ENCODE results near the gene PPWD1.
"Not testable (repeated sequence)": the region's sequence is repeated elsewhere in the genome, so short reads cannot be mapped to it uniquely, and the experiment has no call there.

The PPWD1 gene

DNA sequence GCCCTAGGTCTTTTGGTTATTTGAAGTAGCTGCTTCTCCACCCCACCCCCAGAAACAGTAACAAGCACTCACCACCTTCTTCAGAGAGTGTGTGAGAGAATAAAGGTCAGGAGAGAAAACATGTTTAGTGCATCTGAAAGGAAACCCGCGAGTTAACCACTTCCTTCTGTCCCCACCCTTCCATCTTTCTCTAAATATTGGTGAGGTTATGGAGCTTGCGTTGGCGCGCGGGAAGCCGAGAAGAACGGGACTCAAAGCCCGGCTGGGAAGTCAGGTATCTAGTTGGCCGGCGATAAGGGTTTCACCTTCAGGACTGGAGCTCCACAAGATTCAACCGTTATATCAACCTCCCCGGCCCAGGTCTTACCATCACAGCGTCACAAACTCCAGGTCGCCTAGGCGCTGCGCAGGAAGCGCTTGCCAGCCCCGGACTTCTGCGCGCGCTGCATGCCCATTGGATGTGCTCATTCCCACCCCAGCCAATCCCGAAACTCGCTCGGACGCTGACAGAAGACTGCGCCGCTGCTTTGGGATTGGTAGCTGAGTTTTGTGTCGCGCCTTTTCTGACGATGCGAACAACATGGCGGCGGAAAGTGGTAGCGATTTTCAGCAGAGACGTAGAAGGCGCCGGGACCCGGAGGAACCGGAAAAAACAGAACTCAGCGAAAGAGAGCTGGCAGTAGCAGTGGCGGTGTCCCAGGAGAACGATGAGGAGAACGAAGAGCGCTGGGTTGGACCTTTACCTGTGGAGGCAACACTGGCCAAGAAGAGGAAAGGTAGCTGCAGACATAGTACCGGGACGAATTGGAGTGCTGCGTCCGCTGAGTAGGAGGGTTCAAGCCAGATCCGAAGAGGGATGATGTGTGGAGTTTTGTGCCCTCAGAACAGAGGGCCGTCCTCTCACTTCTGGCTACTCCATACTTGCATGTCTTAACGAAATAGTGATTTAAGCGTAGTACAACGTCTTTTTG lies at the start of gene PPWD1, which contains the start of gene CENPK:
TSS of gene PPWD1 (plus strand) at position 566 of the 971 bp plus-strand sequence. CDS start at position 581, 15 bp downstream.
TSS of gene CENPK (minus strand) at position 438 of the 971 bp plus-strand sequence. CDS start 8,261 bp downstream, outside the sequence.
- peak; percentile 88 to 95 for DNase-seq

DNA sequence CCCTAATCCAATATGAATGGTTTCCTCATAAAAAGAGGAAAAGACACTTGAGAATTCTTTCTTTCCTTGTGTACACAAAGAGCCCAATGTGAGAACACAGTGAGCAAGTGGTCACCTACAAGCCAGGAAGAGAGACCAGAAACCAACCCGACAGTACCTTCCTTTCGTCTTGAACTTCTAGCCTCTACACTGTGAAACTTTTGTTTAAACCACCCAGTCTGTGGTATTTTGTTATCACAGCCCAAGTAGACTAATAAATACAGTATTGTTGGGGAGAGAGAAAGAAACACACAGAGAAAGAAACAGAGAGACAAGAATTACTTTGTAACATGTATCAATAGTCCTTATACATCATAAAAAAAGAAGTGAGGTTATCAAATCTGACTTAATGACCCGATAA lies 37.4 kb upstream of the PPWD1 start:
- DNase-seq, result no peak

DNA sequence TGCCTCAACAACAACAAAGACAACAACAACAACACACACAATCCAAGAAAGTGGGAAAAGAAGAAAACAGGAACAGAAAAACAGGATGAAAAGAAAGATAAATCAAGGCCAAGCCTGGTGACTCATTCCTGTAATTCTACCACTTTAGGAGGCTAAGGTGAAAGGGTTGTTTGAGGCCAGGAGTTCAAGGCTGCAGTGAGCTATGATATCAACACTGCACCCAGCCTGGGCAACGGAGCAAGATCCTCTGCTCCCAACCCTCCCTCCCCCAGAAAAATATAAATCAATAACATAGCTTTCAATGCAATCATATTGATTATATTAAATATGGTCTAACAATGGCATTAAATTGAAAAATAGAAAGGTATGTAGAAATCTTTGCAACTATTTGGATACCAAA lies 32.2 kb upstream of the PPWD1 start:
- no peak for DNase-seq

DNA sequence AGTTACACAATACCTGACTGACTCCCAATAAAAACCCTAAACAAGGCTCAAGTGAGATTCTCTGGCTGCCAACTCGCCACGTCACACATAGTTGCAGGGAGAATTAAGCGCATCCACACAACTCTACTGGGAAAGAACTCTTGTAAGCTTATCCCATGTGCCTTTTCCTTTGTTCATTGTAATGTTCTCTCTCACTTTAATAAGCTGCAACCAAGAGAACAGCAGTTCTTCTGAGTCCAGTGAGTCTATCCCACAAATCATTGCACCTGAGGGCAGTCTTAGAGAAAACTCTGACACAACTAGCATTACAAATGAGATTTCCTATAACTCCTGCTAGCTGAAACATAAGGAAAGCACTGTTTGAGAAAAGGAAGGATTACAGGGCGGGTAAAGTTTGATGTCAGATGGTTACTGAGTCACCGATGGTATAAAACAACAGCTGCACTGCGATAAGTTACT lies 27.5 kb upstream of the PPWD1 start:
- no peak for DNase-seq

DNA sequence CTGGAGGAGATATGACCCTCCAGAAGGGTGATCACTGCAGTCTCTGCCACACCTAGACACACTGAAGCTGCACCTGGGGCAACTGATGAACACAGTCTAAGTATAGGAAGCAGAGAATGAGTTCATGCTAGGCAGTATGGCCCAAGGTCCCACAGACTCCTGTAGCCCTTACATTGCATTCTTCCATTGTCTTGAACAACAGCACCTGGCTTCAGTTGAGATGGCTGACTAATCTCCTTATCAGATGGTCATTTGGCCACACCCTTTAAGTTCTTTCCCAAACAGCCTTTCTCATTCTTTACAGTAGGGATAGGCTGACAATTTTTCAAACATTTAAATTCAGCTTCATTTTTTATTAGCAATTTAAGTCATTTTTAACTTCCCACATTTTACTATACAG lies 23.3 kb upstream of the PPWD1 start:
- DNase-seq, result no peak

DNA sequence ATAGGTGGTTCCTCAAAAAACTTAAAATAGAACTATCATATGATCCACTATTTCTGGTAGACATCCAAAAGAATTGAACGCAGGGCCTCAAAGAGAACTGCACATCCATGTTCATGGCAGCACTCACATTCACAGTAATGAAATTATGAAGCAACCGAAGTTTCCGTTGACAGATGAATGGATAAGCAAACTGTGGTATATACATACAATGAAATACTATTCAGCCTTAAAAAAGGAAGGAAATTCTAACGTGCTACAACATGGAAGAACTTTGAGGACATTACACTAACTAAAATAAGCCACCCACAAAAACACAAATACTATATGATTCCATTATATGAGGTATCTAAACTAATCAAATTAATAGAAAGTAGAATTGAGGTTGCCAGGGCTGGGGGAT lies 18.6 kb upstream of the PPWD1 start:
- DNase-seq, result no peak

DNA sequence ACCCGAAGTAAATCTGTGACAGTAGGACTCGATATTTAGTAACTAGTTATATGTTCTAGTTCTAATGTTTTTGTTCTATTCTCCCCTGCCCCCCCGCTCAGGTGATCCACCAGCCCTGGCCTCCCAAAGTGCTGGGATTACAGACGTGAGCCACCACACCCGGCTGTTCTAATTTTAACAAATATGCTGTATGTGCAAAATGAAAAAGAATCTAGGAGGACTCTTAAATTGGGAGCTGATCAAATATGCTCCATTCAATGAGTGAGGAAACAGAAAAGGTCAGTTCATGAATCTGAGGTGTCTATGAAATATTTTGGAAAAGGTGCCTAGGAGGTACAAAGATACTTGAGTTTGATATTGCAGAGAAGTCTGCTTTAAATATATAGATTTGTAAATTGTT lies 17.0 kb upstream of the PPWD1 start:
- no peak for DNase-seq

DNA sequence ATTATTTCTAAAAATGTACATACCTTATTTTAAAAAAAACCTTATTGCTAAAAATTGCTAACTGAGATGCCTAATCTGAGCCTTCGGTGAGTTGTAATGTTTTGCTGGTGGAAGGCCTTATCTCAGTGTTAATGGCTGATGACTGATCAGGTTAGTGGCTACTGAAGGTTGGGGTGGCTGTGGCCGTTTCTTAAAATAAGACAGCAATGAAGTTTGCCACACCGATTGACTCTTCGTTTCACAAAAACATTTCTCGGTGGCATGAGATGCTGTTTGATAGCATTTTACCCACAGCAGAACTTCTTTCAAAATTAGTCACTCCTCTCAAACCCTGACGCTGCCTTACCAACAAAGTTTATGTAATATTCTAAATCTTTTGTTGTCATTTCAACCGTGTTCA lies 14.8 kb upstream of the PPWD1 start:
- DNase-seq, result no peak

DNA sequence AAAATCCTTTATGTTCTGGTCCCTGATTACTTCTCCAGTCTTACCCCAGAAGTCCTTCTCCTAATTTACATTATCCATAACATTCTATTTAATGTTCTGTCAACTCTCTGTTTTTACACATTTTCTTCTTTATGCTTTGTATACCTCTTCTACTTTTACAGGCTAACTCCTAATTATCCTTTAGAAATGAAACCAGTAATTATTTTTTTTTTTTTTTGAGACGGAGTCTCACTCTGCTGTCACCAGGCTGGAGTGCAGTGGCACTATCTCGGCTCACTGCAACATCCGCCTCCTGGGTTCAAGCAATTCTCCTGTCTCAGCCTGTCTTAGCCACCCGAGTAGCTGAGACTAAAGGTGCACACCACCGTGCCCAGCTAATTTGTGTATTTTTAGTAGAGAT lies 9.2 kb upstream of the PPWD1 start:
- DNase-seq, result no peak

DNA sequence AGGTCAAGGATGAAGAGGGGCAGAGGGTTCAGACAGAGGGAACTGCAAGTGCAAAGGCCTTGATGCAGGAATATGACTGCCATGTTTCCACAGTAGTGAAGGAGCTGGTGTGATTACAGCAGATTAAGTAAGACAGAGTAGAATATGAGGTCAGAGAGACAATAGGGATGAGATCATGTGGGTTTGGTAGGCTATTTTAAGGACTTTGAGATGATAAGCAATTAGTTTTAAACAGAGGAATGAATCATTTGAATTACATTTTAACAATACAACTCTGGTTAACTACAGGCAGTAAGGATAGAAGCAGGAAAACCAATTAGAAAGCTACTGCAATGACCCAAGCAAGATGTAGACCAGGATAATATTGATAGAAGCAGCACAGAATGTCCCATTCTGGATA lies 7.8 kb upstream of the PPWD1 start:
- DNase-seq, result no peak

DNA sequence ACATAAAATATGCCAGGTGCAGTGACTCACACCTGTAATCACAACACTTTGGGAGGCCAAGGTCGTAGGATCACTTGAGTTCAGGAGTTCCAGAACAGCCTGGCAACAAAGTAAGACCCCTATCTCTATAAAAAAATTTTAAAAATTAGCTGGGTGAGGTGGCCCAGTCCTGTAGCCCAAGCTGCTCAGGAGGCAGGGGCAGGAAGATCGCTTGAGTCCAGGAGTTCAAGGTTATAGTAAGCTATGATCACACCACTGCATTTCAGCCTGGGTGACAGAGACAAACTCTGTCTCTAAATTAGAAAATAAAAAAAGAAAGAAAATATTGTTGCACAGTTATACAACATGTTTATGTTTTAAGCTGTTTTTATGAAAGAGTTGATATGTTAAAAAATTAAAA lies 6.9 kb upstream of the PPWD1 start:
- no peak for DNase-seq

DNA sequence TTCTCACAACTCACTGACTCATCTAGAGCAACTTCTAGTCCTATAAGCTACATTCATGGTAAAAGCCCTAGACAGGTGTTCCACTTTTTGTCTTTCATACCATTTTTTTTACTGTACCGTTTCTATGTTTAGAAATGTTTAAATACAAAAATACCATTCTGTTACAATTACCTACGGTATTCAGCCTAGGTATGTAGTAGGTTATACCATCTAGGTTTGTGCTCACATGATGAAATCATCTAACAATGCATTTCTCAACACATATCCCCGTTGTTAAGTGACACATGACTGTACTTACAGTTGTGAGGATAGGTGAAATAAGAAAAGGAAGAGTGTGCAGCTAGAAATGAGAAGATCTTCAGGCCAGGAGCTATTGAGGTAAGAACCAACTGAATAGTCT lies 6.4 kb upstream of the PPWD1 start:
- DNase-seq, result no peak

DNA sequence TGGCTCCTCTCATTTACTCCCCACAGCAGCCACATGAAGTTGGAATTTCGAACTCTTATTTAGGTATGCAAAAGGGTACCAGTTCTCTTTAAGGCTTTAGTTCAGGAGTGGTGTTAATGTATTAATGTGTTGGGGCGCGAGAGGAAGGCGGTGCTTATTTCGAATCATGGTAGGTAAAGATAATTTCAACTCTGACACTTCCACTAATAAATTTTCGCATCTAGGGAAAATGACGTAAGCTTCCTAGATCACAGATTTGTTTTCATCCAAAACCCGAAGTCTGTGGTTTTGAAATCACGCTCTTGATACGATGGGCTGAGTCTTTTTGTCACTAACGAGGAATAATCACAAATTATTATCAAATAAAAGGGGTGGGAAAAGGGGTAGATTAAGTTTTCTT lies 681 bp downstream of the PPWD1 start:
- no peak for DNase-seq

DNA sequence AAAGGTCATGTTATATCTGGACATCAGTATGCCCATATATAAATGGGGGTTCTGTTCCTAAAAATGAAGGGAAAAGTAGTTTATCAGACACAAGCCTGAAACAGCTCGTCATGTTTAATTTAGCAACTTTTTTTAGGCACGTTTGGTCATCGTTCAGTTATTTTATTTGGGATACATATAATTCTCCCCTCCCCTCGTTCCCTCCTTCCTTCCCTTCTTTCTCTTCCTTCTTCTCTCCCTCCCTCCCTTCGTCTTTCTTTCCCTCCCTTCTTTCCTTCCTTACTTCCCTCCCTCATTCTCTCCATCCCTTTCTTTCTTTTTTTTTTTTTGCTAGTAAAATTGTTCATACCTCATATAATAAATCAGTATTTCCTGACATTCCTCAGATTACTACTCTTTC lies 3.4 kb downstream of the PPWD1 start:
- no peak for DNase-seq

DNA sequence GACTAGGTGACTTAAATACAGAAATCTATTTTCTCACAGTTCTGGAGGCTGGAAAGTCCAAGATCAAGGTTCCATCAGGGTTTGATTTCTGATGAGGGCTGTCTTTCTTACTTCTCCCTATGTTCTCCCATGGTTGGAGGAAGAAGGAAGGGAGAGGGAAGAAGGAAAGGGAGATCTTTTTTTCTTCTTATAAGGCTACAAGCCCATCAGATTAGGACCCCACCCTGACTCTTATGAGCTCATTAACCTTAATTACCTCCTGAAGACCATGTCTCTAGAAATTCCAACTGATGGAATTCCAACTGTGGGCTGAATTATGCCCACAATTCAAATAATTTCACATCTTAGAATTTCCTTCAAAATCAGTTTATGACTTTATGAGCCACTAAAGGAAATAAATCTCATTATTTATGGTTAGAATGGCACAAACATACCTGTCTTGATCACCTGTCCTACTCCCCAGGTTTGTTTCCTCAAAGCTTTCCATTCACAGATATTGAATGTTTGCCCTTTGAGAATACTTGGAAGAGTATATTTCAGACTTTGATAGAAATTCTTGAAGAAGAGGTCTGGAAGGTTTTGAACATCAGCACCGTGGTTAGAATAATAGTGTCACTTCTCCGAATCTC lies 7.6 kb downstream of the PPWD1 start:
- no peak for DNase-seq

DNA sequence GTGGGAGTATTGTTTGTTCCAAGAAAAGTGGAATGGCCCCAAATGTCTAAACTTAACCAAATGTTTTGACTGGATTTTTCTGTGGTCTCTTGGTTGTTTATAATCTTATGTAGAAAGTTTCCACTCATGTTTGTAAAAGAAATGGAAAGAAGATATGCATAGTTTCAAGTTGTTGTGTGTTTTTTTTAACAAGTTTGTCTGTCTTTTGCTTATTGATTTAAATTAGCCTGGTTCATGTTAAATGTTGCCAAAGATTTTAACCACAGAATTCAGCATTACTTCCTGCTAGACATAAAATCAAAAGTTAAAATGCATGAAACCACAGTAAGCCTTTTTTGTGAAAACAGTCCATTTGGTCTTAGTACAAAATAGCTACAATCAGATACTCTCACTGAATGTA lies 14.0 kb downstream of the PPWD1 start:
- DNase-seq, result no peak

DNA sequence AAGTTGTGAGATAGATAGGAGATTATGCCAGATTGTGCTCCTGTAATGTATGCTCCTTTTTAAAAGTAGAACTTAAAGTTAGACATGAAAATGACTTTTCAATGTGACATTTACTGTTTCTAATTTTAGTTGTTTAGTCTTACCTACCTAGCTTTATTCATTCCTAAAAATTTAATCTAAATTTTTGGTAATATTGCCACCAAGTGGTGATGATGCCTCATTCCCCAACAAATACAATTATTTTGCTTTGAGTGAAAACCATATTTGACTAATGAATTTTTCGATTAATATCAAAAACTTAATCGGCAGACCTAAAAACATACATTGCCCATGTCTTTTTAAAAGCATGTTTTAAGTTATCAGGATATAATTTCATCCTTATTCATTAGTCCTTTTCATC lies 25.6 kb downstream of the PPWD1 start:
- no peak for DNase-seq

DNA sequence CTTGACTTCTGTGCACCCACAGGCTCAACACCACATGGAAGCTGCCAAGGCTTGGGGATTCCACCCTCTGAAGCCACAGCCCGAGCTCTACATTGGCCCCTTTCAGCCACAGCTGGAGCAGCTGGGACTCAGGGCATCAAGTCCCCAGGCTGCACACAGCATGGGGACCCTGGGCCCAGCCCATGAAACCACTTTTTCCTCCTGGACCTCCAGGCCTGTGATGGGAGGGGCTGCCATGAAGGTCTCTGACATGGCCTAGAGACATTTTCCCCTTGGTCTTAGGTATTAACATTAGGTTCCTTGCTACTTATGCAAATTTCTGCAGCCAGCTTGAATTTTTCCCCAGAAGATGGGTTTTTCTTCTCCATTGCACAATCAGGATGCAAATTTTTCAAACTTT lies 38.7 kb downstream of the PPWD1 start:
- not testable (repeated sequence) for DNase-seq

DNA sequence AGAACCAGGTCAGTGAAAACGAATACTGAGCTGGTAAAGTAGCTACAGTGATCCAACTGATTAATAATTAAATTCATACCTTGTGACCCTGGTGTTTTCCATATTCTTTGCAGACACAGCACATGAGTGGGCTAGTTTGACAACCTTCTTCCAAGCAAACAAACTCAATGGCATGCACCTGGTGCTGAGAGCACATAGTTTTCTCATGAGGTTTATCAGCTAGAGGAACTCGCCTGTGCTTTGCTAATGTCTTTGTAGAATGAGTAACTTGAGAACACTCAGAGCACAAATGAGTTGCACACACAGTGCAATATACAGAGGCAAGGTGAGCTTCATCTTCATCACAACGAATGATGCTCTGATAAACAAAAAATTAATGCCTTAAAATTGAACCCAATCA lies 48.4 kb downstream of the PPWD1 start:
- DNase-seq, result no peak

DNA sequence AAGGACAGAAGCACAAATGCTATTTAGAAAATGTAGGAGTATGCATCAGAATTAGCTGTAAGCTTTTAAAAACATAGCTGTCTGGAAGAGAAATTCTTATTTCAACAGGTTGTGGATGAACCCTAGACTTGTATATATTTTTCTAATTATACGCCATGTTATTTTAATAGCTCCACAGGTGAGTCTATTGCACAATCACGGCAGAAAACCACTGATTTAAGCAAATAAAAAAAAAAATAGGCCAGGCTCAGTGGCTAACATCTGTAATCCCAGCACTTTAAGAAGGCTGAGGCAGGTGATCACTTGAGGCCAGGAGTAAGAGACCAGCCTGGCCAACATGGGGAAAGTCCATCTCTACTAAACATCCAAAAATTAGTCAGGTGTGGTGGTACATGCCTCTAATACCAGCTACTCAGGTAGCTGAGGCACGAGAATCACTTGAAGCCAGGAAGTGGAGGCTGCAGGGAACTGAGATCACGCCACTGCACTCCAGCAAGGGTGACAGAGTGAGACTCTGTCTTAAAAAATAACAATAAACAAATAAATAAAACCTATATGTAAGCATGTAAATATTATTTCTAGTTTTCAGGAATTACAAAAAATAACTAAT lies 49.3 kb downstream of the PPWD1 start:
- no peak for DNase-seq

DNA sequence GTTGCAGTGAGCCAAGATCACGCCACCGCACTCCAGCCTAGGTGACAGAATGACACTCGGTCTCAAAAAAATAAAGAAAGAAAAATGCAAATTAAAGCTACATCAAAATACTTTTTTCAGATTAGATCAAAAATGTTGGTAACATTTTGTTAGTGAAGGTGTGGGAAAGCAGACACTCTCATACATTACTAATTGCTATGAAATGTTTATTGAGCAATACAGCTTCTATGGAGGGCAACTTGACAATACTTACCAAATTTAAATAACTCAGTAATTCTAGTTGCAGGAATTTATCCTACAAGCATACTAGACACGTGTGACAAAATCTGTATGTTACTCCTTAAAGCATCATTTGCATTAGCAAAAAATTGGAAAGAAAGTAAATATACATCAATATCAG lies 56.9 kb downstream of the PPWD1 start:
- no peak for DNase-seq

DNA sequence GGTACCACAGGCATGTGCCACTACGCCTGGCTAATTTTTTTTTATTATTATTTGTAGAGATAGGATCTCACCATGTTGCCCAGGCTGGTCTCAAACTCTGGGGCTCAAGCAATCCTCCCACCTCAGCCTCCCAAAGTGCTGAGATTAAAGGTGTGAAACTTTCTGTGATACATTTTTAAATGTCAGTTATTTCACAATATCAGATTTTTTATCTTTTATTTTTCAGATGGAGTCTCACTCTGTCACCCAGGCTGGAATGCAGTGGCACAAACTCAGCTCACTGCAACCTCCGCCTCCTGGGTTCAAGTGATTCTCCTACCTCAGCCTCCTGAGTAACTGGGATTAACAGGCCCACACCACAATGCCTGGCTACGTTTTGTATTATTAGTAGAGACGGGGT lies 58.9 kb downstream of the PPWD1 start:
- not testable (repeated sequence) for DNase-seq

DNA sequence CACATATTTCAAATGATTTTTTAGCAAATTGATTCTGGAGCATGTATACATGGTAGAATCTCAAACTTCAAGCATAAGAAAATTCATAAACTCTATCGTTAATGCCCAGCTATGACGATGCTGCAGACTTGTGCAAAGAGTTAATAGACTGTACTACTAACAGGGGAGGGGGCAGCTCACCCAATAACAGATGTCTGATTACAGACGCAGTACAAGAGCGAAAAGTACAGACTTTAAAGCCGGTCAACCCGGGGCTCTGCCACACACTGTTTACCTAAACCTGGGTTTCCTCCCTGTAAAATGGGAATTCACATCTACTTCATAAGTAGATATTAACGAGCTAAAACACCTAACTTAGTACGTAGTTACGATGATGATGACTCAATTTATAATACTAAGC lies 60.4 kb downstream of the PPWD1 start:
- no peak for DNase-seq
